AG04449 (cell line): ENCODE data around the gene NDUFB1.

ENCODE experiments used
- CTCF ChIA-PET: fragments of 350-600 bp; formaldehyde crosslinking; extraction: SDS; loops from one replicate; lab custom pipeline; 2021; ENCODE audit warnings: antibody characterized with exemption; lab: Yijun Ruan, JAX
- POLR2A ChIA-PET: fragments of 400-600, 350-600 bp; formaldehyde crosslinking; extraction: SDS; loops from one replicate; lab custom pipeline; 2020; ENCODE audit warnings: antibody characterized with exemption, inconsistent platforms; lab: Yijun Ruan, JAX
- DNase-seq: peaks from one replicate; pipeline ENCODE4 v3.0.0-alpha.2; 2010; ENCODE audit warnings: low read depth, low spot score
- H3K4me3 ChIP-seq: 2 replicates; pipeline ENCODE4 v1.5.1; 2011; ENCODE audit warnings: low read depth, mild to moderate bottlenecking, control low read depth, low read length
- TF ChIP-seq, protein P1 (sequence below): IDR thresholded peaks from one replicate; pipeline ENCODE4 v1.5.1; 2011; ENCODE audit warnings: mild to moderate bottlenecking, moderate library complexity, low read length, control low read depth, inconsistent platforms; ENCODE audit not compliant: insufficient read depth; ENCODE audit errors: missing control alignments

NDUFB1 gene

DNA sequence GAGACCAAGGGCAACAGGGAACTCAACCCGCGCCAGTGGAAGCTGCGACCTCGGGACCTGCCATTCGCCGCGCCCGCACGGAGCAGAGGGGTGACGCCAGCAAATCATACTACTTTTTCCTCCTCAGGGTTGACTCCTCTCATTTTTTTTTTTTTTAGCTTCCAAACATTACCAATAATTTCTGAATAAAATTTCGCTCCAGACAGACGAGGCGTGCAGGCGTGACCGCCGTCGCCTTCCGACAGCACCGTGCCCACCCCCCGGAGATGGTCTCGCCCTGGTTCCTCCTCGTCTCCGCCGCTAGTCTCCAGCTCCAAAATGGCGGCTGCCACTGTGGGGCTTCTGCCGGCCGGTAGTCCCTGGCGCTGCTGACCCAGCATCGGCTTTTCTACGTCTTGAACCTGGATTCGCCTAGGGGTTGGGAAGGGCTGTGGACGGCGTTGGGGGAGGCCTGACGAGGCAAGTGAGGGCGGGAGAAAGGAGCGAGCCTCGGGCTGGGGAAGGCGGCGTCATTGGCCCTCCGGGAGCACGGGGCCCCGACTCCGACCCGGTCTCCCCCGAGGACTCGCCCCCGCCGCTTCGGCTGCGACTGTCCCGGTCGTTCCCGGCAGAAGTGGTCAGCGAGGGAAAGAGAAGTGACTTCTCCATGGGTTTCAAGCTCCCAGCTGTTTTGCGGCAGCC, at the start of gene NDUFB1, which contains the start of gene CPSF2:
Gene NDUFB1 (minus strand): TSS at position 37 of the 681 bp plus-strand sequence. CDS start 4,069 bp downstream, outside the sequence.
Gene CPSF2 (plus strand): TSS at position 300 of the 681 bp plus-strand sequence. CDS start 9,016 bp downstream, outside the sequence.
- CTCF ChIA-PET, result interaction anchor here (0.6 to 11.2 kb wide), 7 partner anchors 9 to 568 kb away, joined by 3 to 164 read pairs (median 4); partner anchors contain the start of gene ATXN3
- POLR2A ChIA-PET, result interaction anchor here (0.6 to 2.5 kb wide), 9 partner anchors 12 to 1675 kb away, joined by 3 to 14 read pairs (median 5); partner anchors contain the start of genes ATXN3, LGMN and TRIP11
- peak within 1 kb of the TSS; percentile 98 for H3K4me3 ChIP-seq
- TF ChIP-seq, protein P1, sequence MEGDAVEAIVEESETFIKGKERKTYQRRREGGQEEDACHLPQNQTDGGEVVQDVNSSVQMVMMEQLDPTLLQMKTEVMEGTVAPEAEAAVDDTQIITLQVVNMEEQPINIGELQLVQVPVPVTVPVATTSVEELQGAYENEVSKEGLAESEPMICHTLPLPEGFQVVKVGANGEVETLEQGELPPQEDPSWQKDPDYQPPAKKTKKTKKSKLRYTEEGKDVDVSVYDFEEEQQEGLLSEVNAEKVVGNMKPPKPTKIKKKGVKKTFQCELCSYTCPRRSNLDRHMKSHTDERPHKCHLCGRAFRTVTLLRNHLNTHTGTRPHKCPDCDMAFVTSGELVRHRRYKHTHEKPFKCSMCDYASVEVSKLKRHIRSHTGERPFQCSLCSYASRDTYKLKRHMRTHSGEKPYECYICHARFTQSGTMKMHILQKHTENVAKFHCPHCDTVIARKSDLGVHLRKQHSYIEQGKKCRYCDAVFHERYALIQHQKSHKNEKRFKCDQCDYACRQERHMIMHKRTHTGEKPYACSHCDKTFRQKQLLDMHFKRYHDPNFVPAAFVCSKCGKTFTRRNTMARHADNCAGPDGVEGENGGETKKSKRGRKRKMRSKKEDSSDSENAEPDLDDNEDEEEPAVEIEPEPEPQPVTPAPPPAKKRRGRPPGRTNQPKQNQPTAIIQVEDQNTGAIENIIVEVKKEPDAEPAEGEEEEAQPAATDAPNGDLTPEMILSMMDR, result no peak
- no peak for DNase-seq

DNA sequence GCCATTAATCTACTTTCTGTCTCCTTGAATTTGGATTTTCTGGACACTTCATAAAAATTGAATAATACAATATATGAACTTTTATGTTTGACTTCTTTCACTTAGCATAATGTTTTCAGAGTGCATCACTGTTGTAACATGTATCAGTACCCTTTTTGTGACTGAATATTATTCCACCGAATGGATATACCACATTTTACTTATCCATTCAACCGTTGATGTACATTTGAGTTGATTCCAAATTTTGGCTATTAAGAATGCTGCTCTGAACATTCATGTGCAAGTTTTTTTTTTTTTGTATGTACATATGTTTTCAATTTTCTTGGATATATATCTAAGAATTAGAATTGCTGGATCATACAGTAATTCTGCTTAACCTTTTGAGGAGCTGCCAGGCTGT, 43.5 kb upstream of the NDUFB1 start:
- DNase-seq, result no peak
- H3K4me3 ChIP-seq, result no peak overlapping the region
- ChIA-PET CTCF (interaction anchor here (0.7 kb wide), 1 partner anchor 628 kb away, joined by 3 read pairs; no protein-coding TSS in a partner anchor), POLR2A (no interaction called here)
- TF ChIP-seq, protein P1, result no peak

DNA sequence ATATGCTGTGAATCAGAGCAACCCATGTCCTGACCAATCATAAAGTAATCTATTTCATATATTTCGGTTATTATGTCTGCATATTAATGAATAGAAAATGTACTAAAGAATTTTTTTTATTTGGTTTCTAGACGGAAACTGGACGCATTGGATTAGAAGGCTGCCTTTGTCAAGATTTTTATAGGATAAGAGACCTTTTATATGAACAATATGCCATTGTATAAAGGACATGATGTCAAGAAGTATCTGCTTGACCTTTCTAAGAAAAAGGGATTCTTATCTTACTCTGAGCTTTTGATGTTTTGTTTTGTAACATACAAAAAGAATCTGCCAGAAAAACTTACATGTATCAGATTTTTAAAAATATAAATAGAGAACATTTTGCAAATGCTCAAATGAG, 40.0 kb upstream of the NDUFB1 start:
- TF ChIP-seq, protein P1, result no peak
- POLR2A ChIA-PET, result no interaction called here
- CTCF ChIA-PET, result no interaction called here
- DNase-seq, result no peak
- no peak overlapping the region for H3K4me3 ChIP-seq

DNA sequence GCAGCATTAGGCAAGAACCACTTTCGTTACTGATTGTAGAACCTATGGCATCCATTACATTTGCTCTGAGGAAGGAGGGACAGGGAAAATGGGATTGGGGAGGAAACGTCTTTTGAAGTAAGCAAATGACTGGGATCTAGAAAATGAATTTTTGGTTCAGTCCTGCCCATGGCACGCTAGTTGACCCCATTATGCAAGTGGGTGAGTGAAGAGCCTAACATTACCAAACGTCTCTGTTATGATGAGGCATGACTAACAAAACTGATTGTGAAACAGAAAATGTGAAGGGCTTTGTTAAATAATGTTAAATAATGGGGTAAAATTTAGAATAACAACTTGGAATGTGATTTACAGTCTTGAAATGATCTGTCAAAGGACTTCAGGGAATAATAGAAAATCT, 39.1 kb upstream of the NDUFB1 start:
- DNase-seq, result peak; percentile 49
- ChIA-PET CTCF (no interaction called here), POLR2A (no interaction called here)
- no peak overlapping the region for H3K4me3 ChIP-seq
- TF ChIP-seq, protein P1, result no peak

DNA sequence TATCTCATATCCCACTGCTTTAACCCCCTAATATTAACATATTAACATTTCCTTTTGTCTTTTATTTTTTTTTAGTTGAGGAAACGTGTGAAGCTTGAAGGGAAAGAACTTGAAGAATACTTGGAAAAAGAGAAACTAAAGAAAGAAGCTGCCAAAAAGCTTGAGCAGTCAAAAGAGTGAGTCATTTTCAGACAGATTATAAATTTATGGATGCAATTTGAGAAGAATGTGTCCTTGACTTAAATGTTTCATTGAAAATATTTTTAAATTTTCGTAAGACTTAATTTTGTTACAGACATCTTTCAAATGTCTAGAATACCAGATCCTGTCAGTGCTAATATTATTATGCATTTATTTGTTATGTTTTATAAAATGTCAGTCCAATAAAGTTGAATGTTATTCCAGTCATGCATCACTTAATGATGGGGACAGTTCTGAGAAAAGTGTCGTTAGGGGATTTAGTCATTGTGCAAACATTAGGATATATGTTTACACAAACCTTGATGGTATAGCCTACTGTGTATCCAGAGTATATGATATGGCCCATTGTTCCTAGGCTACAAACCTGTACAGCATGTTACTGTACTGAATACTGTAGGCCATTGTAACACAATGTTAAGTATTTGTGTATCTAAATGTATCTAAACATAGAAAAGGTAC, 32.9 kb upstream of the NDUFB1 start:
- TF ChIP-seq, protein P1, result no peak
- no peak for DNase-seq
- ChIA-PET POLR2A (no interaction called here), CTCF (interaction anchor here (2.3 kb wide), 1 partner anchor 9 kb away, joined by 7 read pairs; no protein-coding TSS in a partner anchor)
- no peak overlapping the region for H3K4me3 ChIP-seq

DNA sequence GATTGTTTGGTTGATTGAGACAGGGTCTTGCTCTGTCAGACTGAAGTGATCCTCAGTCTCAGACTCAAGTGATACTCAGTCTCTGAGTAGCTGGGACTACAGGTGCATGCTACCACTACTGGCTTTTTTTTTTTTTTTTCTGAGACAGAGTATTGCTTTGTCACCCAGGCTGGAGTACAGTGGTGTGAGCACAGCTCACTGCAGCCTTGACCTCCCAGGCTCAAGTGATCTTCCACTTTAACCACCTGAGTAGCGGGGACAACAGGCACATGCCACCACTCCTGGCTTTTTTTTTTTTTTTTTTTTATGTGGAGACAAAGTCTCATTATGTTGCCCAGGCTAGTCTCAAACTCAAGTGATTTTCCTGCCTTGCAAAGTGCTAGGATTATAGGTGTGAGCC, 32.1 kb upstream of the NDUFB1 start:
- DNase-seq, result no peak
- CTCF ChIA-PET, result interaction anchor here (2.3 kb wide), 1 partner anchor 9 kb away, joined by 7 read pairs; no protein-coding TSS in a partner anchor
- POLR2A ChIA-PET, result interaction anchor here (0.6 kb wide), 1 partner anchor 34 kb away, joined by 4 read pairs; no protein-coding TSS in a partner anchor
- TF ChIP-seq, protein P1, result no peak
- H3K4me3 ChIP-seq, result no peak overlapping the region
